ENCODE data around the gene NTM.

NTM gene

GRCh38 chr11:132264616-132265015, 894.2 kb downstream of the NTM start:
- in situ Hi-C loops (cut with MboI; ENCODE audit: low sequenced_read_pairs): no loop called here

- in situ Hi-C loops (cut with MboI; ENCODE audit: low sequenced_read_pairs): no loop called here
Measured at GRCh38 chr11:132278801-132279574, 908.6 kb downstream of the NTM start.

GRCh38 chr11:132284048-132284447, 913.6 kb downstream of the NTM start:
- in situ Hi-C loops (cut with MboI; ENCODE audit: low sequenced_read_pairs): no loop called here

- in situ Hi-C loops (cut with MboI; ENCODE audit: low sequenced_read_pairs): no loop called here
Measured at GRCh38 chr11:132284611-132285010, 914.2 kb downstream of the NTM start.

- in situ Hi-C loops (cut with MboI; ENCODE audit: low sequenced_read_pairs): no loop called here
Measured at GRCh38 chr11:132285631-132286030, 915.2 kb downstream of the NTM start.

- in situ Hi-C loops (cut with MboI; ENCODE audit: low sequenced_read_pairs): no loop called here
Measured at GRCh38 chr11:132286106-132286505, 915.7 kb downstream of the NTM start.

GRCh38 chr11:132288036-132288435, 917.6 kb downstream of the NTM start:
- in situ Hi-C loops (cut with MboI; ENCODE audit: low sequenced_read_pairs): no loop called here

GRCh38 chr11:132289590-132290256, 919.3 kb downstream of the NTM start:
- in situ Hi-C loops (cut with MboI; ENCODE audit: low sequenced_read_pairs): no loop called here

- in situ Hi-C loops (cut with MboI; ENCODE audit: low sequenced_read_pairs): no loop called here
Measured at GRCh38 chr11:132293586-132293985, 923.2 kb downstream of the NTM start.

- in situ Hi-C loops (cut with MboI; ENCODE audit: low sequenced_read_pairs): no loop called here
Measured at GRCh38 chr11:132296946-132297610, 926.7 kb downstream of the NTM start.

GRCh38 chr11:132298357-132298756, 927.9 kb downstream of the NTM start:
- in situ Hi-C loops (cut with MboI; ENCODE audit: low sequenced_read_pairs): no loop called here

- in situ Hi-C loops (cut with MboI; ENCODE audit: low sequenced_read_pairs): no loop called here
Measured at GRCh38 chr11:132300283-132300682, 929.9 kb downstream of the NTM start.

GRCh38 chr11:132301465-132301864, 931.0 kb downstream of the NTM start:
- in situ Hi-C loops (cut with MboI; ENCODE audit: low sequenced_read_pairs): no loop called here

GRCh38 chr11:132301900-132302299, 931.5 kb downstream of the NTM start:
- in situ Hi-C loops (cut with MboI; ENCODE audit: low sequenced_read_pairs): no loop called here

- in situ Hi-C loops (cut with MboI; ENCODE audit: low sequenced_read_pairs): no loop called here
Measured at GRCh38 chr11:132307309-132308020, 937.0 kb downstream of the NTM start.

- in situ Hi-C loops (cut with MboI; ENCODE audit: low sequenced_read_pairs): no loop called here
Measured at GRCh38 chr11:132310390-132311375, 940.3 kb downstream of the NTM start.

- in situ Hi-C loops (cut with MboI; ENCODE audit: low sequenced_read_pairs): no loop called here
Measured at GRCh38 chr11:132311703-132312102, 941.3 kb downstream of the NTM start.

GRCh38 chr11:132312161-132312560, 941.7 kb downstream of the NTM start:
- in situ Hi-C loops (cut with MboI; ENCODE audit: low sequenced_read_pairs): no loop called here

- in situ Hi-C loops (cut with MboI; ENCODE audit: low sequenced_read_pairs): no loop called here
Measured at GRCh38 chr11:132312701-132313111, 942.3 kb downstream of the NTM start.

GRCh38 chr11:132314911-132315455, 944.6 kb downstream of the NTM start:
- in situ Hi-C loops (cut with MboI; ENCODE audit: low sequenced_read_pairs): no loop called here
